Measurements from ENCODE around the gene MYT1.

The MYT1 gene

GRCh38 chr20:64157878-64158277 is 6.4 kb upstream of the MYT1 start:
- no peak for DNase-seq (ENCODE audit: low spot score)
- TF ChIP-seq CTCF (IDR thresholded peaks at IDR 0.05; ENCODE audit: extremely low read depth, missing control alignments): no peak

DNA sequence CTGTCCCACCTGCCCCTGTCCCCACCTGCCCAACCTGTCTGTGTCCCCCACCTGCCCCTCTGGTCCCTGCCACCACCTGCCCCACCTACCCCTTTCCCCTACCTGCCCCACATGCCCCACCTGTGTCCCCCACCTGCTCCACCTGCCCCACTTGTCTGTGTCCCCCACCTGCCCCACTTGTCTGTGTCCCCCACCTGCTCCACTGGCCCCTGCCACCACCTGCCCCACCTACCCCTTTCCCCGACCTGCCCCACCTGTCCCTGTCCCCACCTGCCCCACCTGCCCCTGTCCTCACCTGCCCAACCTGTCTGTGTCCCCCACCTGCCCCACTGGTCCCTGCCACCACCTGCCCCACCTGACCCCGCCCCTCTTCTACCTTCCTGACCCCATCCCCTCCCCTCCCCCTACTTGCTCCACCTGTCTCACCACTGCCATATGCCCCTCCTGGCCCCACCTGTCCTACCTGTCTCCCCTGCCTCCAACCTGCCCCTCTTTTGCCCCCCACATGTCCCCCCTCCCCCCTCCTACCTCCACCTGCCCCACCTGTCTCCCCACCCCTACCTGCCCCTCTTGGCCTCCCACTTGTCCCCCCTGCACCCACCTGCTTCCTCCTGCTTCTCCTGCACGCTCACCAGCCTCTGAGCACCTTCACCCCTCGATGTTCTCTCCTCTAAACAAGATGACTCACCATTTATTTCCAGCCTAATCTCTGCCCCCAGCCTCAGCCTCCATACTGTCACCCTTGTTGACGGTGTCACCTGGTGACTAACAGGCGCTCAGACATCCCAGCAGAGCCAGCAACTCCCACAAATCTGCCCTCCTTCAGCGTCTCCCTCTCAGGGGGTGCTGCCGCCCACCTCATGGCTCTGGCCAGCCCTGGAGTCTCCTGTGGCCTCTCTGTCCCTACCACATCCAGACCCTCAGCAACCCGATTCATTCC is 5.6 kb upstream of the MYT1 start:
- TF ChIP-seq CTCF (IDR thresholded peaks at IDR 0.05; ENCODE audit: extremely low read depth, missing control alignments): no peak

GRCh38 chr20:64159286-64159680 is 5.0 kb upstream of the MYT1 start:
- no peak for TF ChIP-seq CTCF (IDR thresholded peaks at IDR 0.05; ENCODE audit: extremely low read depth, missing control alignments)
- no peak for DNase-seq (ENCODE audit: low spot score)

More for the DNA sequence above, 5.6 kb upstream of the MYT1 start:
- no peak for DNase-seq (ENCODE audit: low spot score)

DNA sequence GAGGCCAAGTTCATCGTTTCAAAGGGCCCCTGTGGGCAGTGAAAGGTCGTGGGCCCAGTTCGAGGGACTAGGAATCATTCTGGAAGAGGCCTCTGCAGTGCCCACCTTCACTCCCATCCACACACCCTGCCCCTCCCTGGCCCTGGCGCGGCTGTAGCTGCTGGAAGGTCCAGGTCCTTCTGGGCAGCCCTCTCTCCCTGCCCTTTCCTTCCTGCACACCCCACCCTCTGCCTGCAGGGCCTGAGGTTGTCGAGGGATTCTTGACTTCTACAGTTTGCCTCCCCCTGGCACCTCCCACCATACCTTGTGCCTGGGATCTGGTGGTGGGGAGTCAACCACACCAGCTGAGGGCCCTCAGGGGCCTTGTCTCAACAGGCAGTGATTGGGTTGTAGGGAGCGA is 4.5 kb upstream of the MYT1 start:
- no peak for DNase-seq (ENCODE audit: low spot score)
- no peak for TF ChIP-seq CTCF (IDR thresholded peaks at IDR 0.05; ENCODE audit: extremely low read depth, missing control alignments)

GRCh38 chr20:64160118-64160517 is 4.1 kb upstream of the MYT1 start:
- no peak for TF ChIP-seq CTCF (IDR thresholded peaks at IDR 0.05; ENCODE audit: extremely low read depth, missing control alignments)
- DNase-seq (ENCODE audit: low spot score): no peak

DNA sequence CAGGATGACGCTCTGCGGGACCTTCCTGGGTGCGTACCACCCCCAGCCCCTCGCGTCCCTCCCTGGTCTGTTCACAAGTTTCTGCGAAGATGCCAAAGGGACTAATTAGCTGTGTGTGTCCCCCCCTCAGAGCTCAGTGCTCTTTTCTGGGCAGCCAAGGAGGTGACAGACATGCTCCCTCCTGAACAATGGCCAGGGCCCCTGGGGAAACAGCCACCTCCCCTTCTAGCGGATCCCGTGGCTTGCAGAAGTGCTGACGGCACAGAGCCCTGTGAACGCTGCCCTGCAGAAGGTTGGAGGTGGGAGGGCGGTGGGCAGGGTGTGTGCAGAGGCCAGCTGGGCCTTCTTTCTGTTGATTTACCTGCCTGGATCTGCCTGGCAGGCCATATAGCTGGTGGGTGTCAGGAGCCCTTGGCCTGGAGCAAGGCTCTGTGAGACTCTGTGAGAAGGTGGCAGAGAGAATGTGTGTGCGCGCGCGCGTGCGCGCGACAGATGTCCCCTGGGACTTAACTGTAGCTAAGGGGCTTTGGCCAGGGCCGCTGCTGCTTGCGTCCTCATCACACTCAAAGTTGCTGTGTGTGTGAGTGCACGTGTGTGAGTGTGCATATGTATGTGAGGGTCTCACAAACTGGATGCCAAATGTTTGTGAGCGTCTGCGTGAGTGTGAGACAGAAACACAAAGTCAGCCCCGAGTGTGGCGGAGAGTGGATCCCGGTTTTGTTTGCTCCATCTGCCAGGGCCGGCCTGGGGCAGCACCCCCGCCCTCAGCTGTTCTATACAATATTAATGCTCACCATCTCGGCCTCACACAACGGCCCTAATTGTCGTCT is 3.5 kb upstream of the MYT1 start:
- no peak for TF ChIP-seq CTCF (IDR thresholded peaks at IDR 0.05; ENCODE audit: extremely low read depth, missing control alignments)

More for the DNA sequence above, 3.5 kb upstream of the MYT1 start:
- no peak for DNase-seq (ENCODE audit: low spot score)
